GM19025 (cell line): ENCODE results near the gene DISP3.

ENCODE experiments used
- ATAC-seq: cut with Tn5 transposase; IDR thresholded peaks from one replicate; pipeline ENCODE4 v1.9.1; 2021; ENCODE audit warnings: mild to moderate bottlenecking, low read depth, moderate library complexity; ENCODE audit not compliant: unreplicated experiment

The DISP3 gene

DNA sequence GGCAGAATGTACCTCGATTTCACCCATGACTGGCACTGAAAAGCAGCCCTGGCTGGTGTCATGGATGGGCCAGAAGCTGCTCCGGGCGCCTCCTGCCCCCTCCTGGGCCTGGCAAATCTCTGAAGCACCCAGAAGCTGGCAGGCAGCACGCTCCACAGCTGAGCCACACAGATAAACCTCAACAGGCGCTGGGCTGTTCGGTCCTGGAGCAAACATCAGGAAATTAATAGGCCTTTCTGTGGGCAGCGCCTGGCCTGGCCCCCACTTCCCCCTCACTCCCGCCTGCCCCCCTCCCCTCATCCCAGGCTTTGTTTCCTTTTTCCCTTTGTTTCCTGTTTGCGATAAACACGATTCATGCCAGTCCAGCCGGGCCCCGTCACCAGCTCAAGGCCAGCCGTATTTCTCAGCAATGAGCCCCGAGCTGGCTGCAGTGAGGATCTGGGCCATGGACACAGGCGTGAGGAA, 20.1 kb upstream of the DISP3 start:
- ATAC-seq: no peak

GRCh38 chr1:11461531-11462137, 17.3 kb upstream of the DISP3 start:
- no peak for ATAC-seq

- ATAC-seq: no peak
Measured at GRCh38 chr1:11462224-11462923, 16.6 kb upstream of the DISP3 start.

GRCh38 chr1:11463177-11463576, 15.8 kb upstream of the DISP3 start:
- ATAC-seq: no peak

DNA sequence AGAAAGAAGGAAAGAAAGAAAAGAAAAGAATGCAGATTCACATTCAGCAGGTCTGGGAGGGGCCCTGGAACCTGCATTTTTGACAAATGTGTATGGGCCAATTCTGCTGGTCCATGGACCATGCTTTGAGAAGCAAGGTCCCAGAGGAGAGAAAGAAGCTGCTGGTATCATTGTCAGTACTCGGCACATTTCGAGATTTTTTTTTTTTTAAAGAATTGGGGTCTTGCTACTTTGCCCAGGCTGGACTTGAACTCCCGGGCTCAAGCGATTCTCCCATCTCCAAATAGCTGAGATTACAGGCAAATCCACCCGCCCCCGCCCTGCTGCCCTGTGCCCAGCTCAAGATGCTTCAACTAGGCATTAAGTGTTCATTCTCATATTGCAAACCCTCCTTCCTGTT, 13.6 kb upstream of the DISP3 start:
- no peak for ATAC-seq

GRCh38 chr1:11466416-11466815, 12.5 kb upstream of the DISP3 start:
- no peak for ATAC-seq

GRCh38 chr1:11468878-11469277, 10.1 kb upstream of the DISP3 start:
- no peak for ATAC-seq

GRCh38 chr1:11470912-11471311, 8.0 kb upstream of the DISP3 start:
- ATAC-seq: no peak

DNA sequence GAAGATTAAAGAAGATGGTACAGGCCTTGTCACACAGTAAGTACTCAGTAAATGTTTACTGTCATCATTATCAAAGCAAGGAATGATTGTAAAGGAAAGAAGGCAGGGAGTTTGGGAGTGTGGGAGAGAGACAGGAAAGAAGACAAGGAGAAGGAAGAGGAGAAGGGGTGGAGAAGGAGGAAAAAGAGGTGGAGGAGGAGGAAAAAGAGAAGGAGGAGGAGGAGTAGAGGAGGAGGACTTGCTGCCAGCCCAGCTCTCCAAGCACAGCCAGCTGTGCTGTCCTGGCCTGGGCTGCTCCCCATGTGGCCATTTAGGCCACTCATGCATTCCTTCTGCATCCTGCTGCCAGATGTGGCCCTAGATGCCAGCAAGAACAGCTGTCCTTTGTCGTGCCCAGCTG, 7.5 kb upstream of the DISP3 start:
- no peak for ATAC-seq

DNA sequence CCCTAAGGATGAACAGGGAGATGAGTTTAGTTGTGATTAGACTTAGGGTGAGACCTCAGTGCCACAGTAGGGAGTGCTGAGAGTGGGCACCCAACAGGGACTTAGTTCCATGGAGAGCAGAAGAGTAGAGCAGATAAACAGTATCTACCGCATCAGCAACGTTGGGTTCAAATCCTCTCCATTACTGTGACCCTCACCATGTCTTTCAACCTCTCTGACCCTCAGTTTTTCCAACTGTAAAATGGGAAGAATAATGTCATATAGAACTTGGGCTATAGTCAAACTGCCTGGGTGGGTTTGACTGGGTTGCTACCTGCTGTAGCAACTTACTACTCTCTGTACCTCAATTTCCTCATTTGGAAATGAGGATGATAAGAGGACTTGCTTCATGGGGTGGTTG, 6.7 kb upstream of the DISP3 start:
- no peak for ATAC-seq

- no peak for ATAC-seq
Measured at GRCh38 chr1:11472741-11473140, 6.2 kb upstream of the DISP3 start.

DNA sequence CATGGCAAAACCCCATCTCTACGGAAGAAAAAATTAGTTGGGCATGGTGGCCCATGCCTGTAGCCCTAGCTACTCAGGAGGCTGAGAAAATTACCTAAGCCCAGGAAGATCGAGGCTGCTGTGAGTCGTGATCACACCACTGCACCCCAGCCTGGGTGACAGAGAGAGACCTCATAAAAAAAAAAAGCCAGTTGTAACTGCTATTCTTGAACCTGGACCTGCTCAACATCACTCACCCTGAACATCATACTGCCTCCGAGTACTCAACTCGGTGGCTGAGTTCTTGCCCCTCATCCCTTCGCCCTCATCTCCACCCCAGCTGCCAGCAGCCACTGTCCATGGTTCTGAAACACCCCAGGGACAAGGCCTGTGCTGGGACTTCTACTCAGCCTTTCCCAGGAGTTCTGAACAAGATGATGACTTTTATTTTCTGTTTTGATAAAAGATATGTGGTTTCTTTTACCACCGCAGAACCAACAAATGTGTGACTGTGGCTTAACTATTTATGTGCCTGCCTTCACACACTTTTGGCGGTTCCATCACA, 5.4 kb upstream of the DISP3 start:
- no peak for ATAC-seq

GRCh38 chr1:11474826-11475225, 4.1 kb upstream of the DISP3 start:
- ATAC-seq: no peak

- ATAC-seq: no peak
Measured at GRCh38 chr1:11475748-11476147, 3.2 kb upstream of the DISP3 start.

DNA sequence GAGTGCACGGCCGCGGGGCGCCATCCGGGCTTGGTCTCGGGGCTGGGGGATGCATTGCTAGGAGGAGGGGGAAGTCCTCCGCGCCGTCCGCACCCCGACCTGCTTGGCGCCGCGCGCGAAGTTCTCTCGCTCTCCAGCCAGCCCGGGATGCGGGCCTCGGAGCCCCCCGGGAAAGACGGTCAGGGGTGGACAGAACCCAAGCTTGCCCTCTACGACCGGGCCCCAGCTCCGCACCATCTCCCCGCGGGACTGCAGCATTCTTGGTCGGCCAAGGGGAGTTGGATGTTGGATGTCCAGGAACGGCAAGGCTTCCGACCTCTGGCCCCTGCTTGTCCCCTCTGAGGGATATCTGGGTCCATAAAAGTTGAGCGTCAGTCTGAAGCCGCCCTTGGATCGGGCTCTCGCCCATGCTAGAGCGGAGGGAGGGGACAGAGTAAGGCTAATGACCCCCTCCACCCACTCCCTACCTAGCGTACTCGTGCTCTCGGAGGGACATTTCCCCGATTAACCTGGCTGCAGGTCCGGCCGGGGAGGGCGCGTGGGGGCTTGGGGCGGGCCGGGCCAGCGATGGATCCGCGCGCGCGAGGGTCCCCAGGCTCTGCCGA, 522 bp downstream of the DISP3 start:
- no peak for ATAC-seq

DNA sequence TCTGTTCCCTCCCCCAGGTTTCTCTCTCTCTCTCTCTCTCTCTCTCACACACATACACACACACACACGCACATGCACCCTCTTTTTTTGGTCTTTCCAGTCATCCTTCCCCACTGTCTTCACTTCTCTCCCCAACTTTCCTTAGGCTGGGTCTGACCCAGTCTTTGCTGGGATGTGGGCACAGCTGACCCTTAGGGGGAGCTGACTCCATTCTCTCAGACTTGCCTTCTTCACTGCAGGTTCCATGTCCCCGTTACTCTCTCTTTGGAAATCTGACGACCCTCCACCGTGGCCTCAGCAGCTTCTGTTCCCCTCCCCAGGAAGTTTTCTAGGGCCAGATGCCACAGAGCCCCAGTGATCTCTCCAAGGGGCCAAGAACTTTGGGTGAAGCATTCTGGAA, 2.1 kb downstream of the DISP3 start:
- ATAC-seq: no peak

GRCh38 chr1:11482198-11482597, 3.2 kb downstream of the DISP3 start:
- ATAC-seq: no peak

GRCh38 chr1:11482701-11483479, 3.9 kb downstream of the DISP3 start:
- ATAC-seq: no peak

- ATAC-seq: no peak
Measured at GRCh38 chr1:11483581-11484320, 4.8 kb downstream of the DISP3 start.

- no peak for ATAC-seq
Measured at GRCh38 chr1:11484321-11484655, 5.3 kb downstream of the DISP3 start.
